ENCODE results near the gene GNA12.

The GNA12 gene

GRCh38 chr7:2812114-2812487 lies 32.0 kb downstream of the GNA12 start:
- Histone ChIP-seq H3K4me2 (ENCODE audit: insufficient read depth, low read length) (no peak overlapping the region), H3K79me2 (ENCODE audit: insufficient read depth, low read length) (peaks cover 36% of the 10 kb centered on the region), H4K20me1 (ENCODE audit: insufficient read depth, low read length) (peaks cover 42% of the 10 kb centered on the region; the same call in 1 of the 2 replicates), H3K4me1 (ENCODE audit: insufficient read depth, low read length) (no peaks in the 10 kb centered on the region), H3K36me3 (ENCODE audit: insufficient read depth, low read length) (no peaks in the 10 kb centered on the region), H3K4me3 (ENCODE audit: low read depth in 1 of 2, low read length in 2 of 2) (no peak overlapping the region), H3K27me3 (ENCODE audit: insufficient read depth, low read length, poor library complexity) (no peaks in the 10 kb centered on the region), H3K9me3 (ENCODE audit: insufficient read depth, low read length, severe bottlenecking) (no peaks in the 10 kb centered on the region), H3K27ac (ENCODE audit: low read length) (no peak overlapping the region), H2AFZ (ENCODE audit: low read depth, low read length) (no peak overlapping the region), H3K9ac (ENCODE audit: low read depth, low read length) (no peak overlapping the region)
- no peak for DNase-seq
- TF ChIP-seq EZH2 (IDR thresholded peaks at IDR 0.05; ENCODE audit: borderline replicate concordance, low read depth, low read length, severe bottlenecking) (no peak), CTCF (IDR thresholded peaks at IDR 0.05; ENCODE audit: borderline replicate concordance, extremely low read depth, low read length, poor library complexity, severe bottlenecking) (no peak)
- ATAC-seq (ENCODE audit: insufficient read depth, low read depth), result no peak

- H3K27ac ChIP-seq (ENCODE audit: low read length), result no peak overlapping the region
- no peak overlapping the region for H3K4me2 ChIP-seq (ENCODE audit: insufficient read depth, low read length)
- H2AFZ ChIP-seq (ENCODE audit: low read depth, low read length), result no peak overlapping the region
- H3K4me1 ChIP-seq (ENCODE audit: insufficient read depth, low read length), result no peaks in the 10 kb centered on the region
- TF ChIP-seq EZH2 (IDR thresholded peaks at IDR 0.05; ENCODE audit: borderline replicate concordance, low read depth, low read length, severe bottlenecking) (no peak), CTCF (IDR thresholded peaks at IDR 0.05; ENCODE audit: borderline replicate concordance, extremely low read depth, low read length, poor library complexity, severe bottlenecking) (no peak)
- peaks cover 32% of the 10 kb centered on the region for H3K79me2 ChIP-seq (ENCODE audit: insufficient read depth, low read length)
- H3K36me3 ChIP-seq (ENCODE audit: insufficient read depth, low read length), result no peaks in the 10 kb centered on the region
- H4K20me1 ChIP-seq (ENCODE audit: insufficient read depth, low read length), result peaks cover 40% of the 10 kb centered on the region; the same call in 1 of the 2 replicates
- no peak overlapping the region for H3K9ac ChIP-seq (ENCODE audit: low read depth, low read length)
- no peak overlapping the region for H3K4me3 ChIP-seq (ENCODE audit: low read depth in 1 of 2, low read length in 2 of 2)
- ATAC-seq (ENCODE audit: insufficient read depth, low read depth) (no peak), DNase-seq (no peak)
- H3K27me3 ChIP-seq (ENCODE audit: insufficient read depth, low read length, poor library complexity), result no peaks in the 10 kb centered on the region
- H3K9me3 ChIP-seq (ENCODE audit: insufficient read depth, low read length, severe bottlenecking), result no peaks in the 10 kb centered on the region
Measured at GRCh38 chr7:2811476-2812113, 32.5 kb downstream of the GNA12 start.

- no peak overlapping the region for H3K4me2 ChIP-seq (ENCODE audit: insufficient read depth, low read length)
- H3K36me3 ChIP-seq (ENCODE audit: insufficient read depth, low read length), result no peaks in the 10 kb centered on the region
- no peaks in the 10 kb centered on the region for H3K9me3 ChIP-seq (ENCODE audit: insufficient read depth, low read length, severe bottlenecking)
- H2AFZ ChIP-seq (ENCODE audit: low read depth, low read length), result no peak overlapping the region
- no peaks in the 10 kb centered on the region for H3K4me1 ChIP-seq (ENCODE audit: insufficient read depth, low read length)
- H3K9ac ChIP-seq (ENCODE audit: low read depth, low read length), result no peak overlapping the region
- DNase-seq (no peak), ATAC-seq (ENCODE audit: insufficient read depth, low read depth) (no peak)
- peaks cover 30% of the 10 kb centered on the region for H3K79me2 ChIP-seq (ENCODE audit: insufficient read depth, low read length)
- H3K27me3 ChIP-seq (ENCODE audit: insufficient read depth, low read length, poor library complexity), result no peaks in the 10 kb centered on the region
- H3K27ac ChIP-seq (ENCODE audit: low read length), result no peak overlapping the region
- H3K4me3 ChIP-seq (ENCODE audit: low read depth in 1 of 2, low read length in 2 of 2), result no peak overlapping the region
- TF ChIP-seq CTCF (IDR thresholded peaks at IDR 0.05; ENCODE audit: borderline replicate concordance, extremely low read depth, low read length, poor library complexity, severe bottlenecking) (no peak), EZH2 (IDR thresholded peaks at IDR 0.05; ENCODE audit: borderline replicate concordance, low read depth, low read length, severe bottlenecking) (no peak)
- H4K20me1 ChIP-seq (ENCODE audit: insufficient read depth, low read length), result peaks cover 38% of the 10 kb centered on the region; the same call in 1 of the 2 replicates
Measured at GRCh38 chr7:2810682-2811415, 33.3 kb downstream of the GNA12 start.

All from DND-41 (cell line).